Uterus (tissue), 2 donors: ENCODE results near the gene SETD9.

Experiments used
- POLR2A ChIP-seq, 2 donors: fragments of 450-650 bp; IDR thresholded peaks; one replicate each; pipeline ENCODE4 v1.6.1; 2016; ENCODE audit warnings: antibody characterized with exemption in 2 of 2, mild to moderate bottlenecking in 1 of 2, moderate library complexity in 1 of 2
- TF ChIP-seq, protein P1 (sequence below), 4 experiments: fragments of 200-600 bp in 2 of 4; fragments of 450-650 bp in 2 of 4; sonication (generic) in 2 of 4; IDR thresholded peaks; one replicate each; pipeline ENCODE4 v1.5.1; 2016 to 2019; ENCODE audit warnings: antibody characterized with exemption in 4 of 4, mild to moderate bottlenecking in 2 of 4, moderate library complexity in 1 of 4

DNA sequence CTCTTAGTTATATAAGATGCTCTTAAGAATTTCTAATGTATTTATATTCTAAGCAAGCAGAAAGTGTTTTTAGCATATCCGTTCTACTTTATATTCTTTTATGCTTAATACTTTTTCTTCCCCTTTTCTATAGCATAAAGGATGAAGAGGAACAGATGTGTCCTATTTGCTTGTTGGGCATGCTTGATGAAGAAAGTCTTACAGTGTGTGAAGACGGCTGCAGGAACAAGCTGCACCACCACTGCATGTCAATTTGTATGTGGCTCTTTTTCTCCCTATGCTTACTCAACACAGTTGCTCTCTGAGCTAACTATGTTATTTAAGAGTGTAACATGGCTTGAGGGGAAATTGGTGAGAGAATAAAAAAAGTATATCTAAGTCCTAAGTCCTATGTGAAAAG lies 37.6 kb upstream of the SETD9 start:
- TF ChIP-seq, protein P1, sequence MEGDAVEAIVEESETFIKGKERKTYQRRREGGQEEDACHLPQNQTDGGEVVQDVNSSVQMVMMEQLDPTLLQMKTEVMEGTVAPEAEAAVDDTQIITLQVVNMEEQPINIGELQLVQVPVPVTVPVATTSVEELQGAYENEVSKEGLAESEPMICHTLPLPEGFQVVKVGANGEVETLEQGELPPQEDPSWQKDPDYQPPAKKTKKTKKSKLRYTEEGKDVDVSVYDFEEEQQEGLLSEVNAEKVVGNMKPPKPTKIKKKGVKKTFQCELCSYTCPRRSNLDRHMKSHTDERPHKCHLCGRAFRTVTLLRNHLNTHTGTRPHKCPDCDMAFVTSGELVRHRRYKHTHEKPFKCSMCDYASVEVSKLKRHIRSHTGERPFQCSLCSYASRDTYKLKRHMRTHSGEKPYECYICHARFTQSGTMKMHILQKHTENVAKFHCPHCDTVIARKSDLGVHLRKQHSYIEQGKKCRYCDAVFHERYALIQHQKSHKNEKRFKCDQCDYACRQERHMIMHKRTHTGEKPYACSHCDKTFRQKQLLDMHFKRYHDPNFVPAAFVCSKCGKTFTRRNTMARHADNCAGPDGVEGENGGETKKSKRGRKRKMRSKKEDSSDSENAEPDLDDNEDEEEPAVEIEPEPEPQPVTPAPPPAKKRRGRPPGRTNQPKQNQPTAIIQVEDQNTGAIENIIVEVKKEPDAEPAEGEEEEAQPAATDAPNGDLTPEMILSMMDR (IDR thresholded peaks at IDR 0.05): no peak
- no peak for TF ChIP-seq POLR2A (IDR thresholded peaks at IDR 0.05)
